HUES64 (cell line): ENCODE measurements around the gene TMEM219.
"Not testable (repeated sequence)": the region's sequence is repeated elsewhere in the genome, so short reads cannot be mapped to it uniquely, and the experiment has no call there.

ENCODE experiments used
- H3K27ac ChIP-seq: 2 replicates; pipeline ENCODE4 v1.7.0; 2013; ENCODE audit warnings: low read depth, low read length, inconsistent platforms
- H3K27me3 ChIP-seq: 2 replicates; pipeline ENCODE4 v1.6.1; 2013; ENCODE audit warnings: mild to moderate bottlenecking, low read length; ENCODE audit not compliant: insufficient read depth
- H3K36me3 ChIP-seq: 2 replicates; pipeline ENCODE4 v1.6.1; 2013; ENCODE audit warnings: mild to moderate bottlenecking, low read length; ENCODE audit not compliant: insufficient read depth
- H3K4me1 ChIP-seq: 2 replicates; pipeline ENCODE4 v1.6.1; 2013; ENCODE audit warnings: mild to moderate bottlenecking, low read length, moderate library complexity; ENCODE audit not compliant: insufficient read depth
- H3K4me3 ChIP-seq: 2 replicates; pipeline ENCODE4 v1.5.1; 2013; ENCODE audit warnings: mild to moderate bottlenecking, low read length, moderate library complexity
- H3K9ac ChIP-seq: 2 replicates; pipeline ENCODE4 v1.6.1; 2013; ENCODE audit warnings: mild to moderate bottlenecking, low read depth, low read length
- H3K9me3 ChIP-seq: 2 replicates; pipeline ENCODE4 v1.6.1; 2013; ENCODE audit warnings: low read depth, low read length; ENCODE audit not compliant: insufficient read depth
- WGBS: fragments of 150-250, 120-280 bp; methylation state at CpG from one replicate; pipeline ENCODE4 v1.1.7; 2013; ENCODE audit warnings: missing lambda C conversion rate; 5-methylcytosine and 5-hydroxymethylcytosine counted together

Gene TMEM219

DNA sequence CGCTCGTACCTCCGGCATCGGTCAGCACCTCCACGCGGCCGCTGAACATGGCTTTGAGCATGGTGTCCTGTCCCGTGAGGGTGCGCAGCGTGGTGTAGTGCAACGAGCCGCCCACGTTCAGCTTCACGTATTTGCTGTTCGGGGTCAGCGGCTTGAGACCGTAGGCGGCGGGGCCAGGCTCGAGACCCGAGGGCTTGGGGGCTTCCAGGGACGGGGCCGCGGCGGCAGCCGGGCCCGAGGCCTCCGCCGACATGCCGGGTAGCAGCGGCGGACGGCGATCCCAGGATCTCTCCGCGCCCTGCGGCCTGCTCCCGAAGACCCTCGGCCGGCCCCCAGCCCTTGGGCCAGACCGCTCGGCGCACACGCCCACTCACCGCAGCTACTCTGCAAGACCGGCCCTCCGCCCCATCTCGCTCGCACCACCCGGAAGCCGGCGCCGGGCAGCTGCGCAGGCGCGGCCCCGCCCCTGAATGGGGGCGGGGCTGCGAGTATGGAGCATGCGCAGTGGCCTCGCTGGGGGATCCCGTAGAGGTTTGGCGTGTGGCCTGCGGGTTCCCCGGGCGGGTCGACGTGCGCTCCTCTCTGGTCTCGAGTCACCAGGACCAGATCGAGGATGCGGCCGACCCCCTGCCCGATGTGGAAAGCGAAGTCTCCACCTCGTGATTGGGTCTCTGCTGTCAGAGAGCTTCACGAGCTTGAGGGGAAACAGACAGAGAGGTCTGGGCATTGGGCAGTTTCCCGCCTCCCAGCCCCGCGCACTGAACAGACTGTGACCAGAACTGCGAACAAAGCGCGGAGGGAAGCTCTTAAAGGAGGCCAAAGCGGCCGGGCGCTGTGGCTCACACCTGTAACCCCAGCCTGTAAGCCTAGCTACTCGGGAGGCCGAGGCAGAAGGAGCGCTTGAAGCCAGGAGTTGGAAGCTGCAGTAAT, 35.8 kb upstream of the TMEM219 start, which contains the start of gene KCTD13:
TSS of gene KCTD13 (minus strand) at position 446 of the 930 bp plus-strand sequence. CDS start at position 253, 193 bp downstream.
- Histone ChIP-seq H3K4me1 (peaks cover 7% of the 10 kb centered on the region; the same call in 1 of the 2 replicates), H3K9me3 (no peaks in the 10 kb centered on the region), H3K9ac (peak within 1 kb of the TSS; percentile 94), H3K27ac (peak within 1 kb of the TSS; percentile 78), H3K36me3 (peaks cover 21% of the 10 kb centered on the region), H3K27me3 (no peaks in the 10 kb centered on the region), H3K4me3 (peak within 1 kb of the TSS; percentile 77)
- WGBS: under 1% methylated on average over 89 of the region's 89 CpGs

DNA sequence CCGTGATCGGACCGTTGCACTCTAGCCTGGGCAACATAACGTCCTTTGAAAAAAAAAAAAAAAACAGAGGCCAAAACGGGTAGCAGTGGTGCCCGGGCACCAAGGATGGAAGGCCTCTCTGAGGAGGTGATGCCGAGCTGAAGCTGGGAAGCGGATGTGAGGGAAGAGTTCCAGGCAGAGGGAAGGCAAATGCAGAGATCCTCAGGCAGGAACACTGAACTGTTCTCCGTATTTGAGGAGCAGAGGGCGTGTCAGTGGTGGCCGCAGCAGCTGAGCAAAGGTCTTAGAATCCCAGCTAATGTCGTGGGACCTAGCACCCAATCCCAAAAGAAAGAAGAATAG, 35.2 kb upstream of the TMEM219 start:
- Histone ChIP-seq H3K36me3 (peaks cover 15% of the 10 kb centered on the region), H3K4me1 (peaks cover 7% of the 10 kb centered on the region; the same call in 1 of the 2 replicates), H3K27me3 (no peaks in the 10 kb centered on the region), H3K9ac (peak overlapping the region; percentile 94), H3K27ac (peak overlapping the region; percentile 78), H3K9me3 (no peaks in the 10 kb centered on the region), H3K4me3 (peak overlapping the region; percentile 77)
- WGBS: 12% methylated on average over 12 of the region's 12 CpGs

DNA sequence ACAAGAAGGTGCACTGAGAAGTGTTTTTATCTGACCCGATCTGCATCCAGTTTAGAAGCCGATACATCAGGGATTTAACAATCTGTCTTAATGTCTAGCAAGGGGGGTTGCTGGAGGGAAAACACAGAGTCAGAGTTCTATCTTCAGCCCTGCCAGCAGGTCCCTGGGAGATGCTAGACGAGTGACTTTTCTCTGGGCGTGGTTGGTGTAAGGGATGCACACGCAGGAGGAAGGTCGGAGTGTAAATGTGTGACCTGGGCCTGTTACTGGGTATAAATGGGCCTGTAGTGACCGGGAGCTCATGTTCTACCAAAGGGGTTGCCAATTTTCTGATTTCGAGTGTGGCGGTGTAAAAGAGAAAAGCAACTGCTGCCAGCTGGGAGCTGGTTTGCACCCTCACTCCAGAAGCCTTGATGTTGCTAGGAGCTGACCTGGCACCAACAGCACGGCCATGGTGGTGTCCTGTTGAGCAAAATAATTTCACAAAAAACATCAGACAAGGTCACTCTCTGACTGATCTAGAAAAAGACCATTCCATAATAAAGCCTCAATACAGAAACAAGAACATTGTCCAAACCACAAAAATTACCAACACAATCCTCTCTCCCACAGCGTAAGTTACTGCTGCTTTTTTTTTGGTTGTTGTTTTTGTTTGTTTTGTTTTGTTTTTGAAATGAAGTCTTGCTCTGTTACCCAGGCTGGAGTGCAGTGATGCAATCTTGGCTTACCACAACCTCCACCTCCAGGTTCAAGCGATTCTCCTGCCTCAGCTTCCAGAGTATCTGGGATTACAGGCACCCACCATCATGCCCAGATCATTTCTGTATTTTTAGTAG, 34.6 kb upstream of the TMEM219 start:
- H3K27me3 ChIP-seq: no peaks in the 10 kb centered on the region
- H3K36me3 ChIP-seq: peaks cover 8% of the 10 kb centered on the region
- no peak overlapping the region for H3K27ac ChIP-seq
- 84% methylated on average over 11 of the region's 12 CpGs for WGBS
- H3K4me3 ChIP-seq: peak overlapping the region; percentile 77
- H3K4me1 ChIP-seq: peaks cover 7% of the 10 kb centered on the region; the same call in 1 of the 2 replicates
- H3K9me3 ChIP-seq: no peaks in the 10 kb centered on the region
- peak overlapping the region; percentile 94; the same call in 1 of the 2 replicates for H3K9ac ChIP-seq

DNA sequence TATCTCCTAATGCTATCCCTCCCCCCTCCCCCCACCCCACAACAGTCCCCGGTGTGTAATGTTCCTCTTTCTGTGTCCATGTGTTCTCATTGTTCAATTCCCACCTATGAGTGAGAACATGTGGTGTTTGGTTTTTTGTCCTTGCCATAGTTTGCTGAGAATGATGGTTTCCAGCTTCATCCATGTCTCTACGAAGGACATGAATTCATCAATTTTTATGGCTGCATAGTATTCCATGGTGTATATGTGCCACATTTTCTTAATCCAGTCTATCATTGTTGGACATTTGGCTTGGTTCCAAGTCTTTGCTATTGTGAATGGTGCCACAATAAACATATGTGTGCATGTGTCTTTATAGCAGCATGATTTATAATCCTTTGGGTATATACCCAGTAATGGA, 30.1 kb upstream of the TMEM219 start:
- H3K4me3 ChIP-seq, H3K36me3 ChIP-seq, H3K9me3 ChIP-seq, H3K27ac ChIP-seq, H3K4me1 ChIP-seq, H3K27me3 ChIP-seq, H3K9ac ChIP-seq: not testable (repeated sequence)
- WGBS: no CpG with 5 or more reads among the region's 2 CpGs

DNA sequence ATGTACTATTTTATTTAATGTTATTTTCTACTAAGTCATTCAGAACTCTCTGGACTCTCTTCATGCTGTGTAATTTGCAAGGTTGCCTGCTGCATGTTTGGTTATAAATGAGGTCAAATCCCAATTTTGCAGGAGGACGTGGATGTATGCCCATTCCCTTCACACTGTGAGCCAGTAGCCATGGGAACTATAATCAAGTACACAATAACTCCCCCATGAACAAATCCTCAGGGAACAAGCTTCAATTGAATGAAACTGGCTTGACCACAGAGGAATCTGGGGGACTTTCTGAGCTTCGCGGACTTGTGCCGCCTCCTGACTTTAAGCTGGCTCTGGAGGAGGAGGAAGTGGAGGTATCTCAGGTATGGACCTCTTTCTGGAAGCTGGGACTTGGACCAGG, 21.2 kb upstream of the TMEM219 start:
- no peak overlapping the region for H3K4me3 ChIP-seq
- H3K9me3 ChIP-seq: no peaks in the 10 kb centered on the region
- H3K27me3 ChIP-seq: no peaks in the 10 kb centered on the region
- H3K9ac ChIP-seq: no peak overlapping the region
- 92% methylated on average over 4 of the region's 4 CpGs for WGBS
- H3K27ac ChIP-seq: no peak overlapping the region
- peaks cover 7% of the 10 kb centered on the region; the same call in 1 of the 2 replicates for H3K4me1 ChIP-seq
- no peaks in the 10 kb centered on the region for H3K36me3 ChIP-seq

DNA sequence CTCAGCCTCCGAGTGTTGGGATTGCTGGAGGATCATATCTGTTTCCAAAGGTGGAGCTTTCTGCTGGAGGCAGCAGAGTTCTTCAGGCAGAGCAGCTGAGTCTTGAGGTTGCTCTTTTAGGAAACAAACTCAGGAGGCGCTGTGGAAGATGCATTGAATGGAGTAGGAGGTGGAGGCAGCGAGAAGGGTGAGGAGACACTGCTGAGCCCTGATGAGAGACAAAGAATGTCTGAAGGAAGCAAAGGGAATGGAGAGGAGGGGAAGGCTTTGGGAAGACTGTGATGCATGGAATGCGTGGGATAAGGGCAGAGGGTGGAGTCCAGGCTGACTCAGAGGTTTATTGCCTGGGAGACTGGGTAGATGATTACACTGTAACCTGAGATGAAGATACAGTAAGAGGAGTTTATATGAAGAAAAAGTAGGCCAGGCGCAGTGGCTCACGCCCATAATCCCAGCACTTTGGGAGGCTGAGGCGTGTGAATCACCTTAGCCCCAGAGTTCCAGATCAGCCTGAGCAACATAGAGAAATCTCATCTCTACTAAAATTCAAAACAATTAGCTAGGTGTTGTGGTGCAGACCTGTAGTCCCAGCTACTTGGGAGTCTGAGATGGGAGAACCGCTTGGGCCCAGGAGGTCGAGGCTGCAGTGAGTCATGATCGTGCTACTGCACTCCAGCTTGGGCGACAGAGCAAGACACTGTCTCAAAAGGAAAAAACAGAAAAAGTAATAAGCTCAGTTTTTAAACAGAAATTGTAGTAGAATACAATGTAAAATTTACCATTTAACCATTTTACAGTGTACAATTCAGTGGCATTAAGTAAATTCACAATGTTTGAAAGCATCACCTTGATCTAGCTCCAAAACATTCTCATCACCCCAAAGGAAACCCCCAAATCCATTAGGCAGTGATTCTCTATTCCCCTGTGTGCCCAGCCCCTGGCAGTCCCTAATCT, 17.8 kb upstream of the TMEM219 start:
- Histone ChIP-seq H3K4me3 (no peak overlapping the region), H3K27ac (peak overlapping the region; percentile 71), H3K27me3 (no peaks in the 10 kb centered on the region), H3K9me3 (no peaks in the 10 kb centered on the region), H3K9ac (no peak overlapping the region), H3K36me3 (no peaks in the 10 kb centered on the region), H3K4me1 (peaks cover 7% of the 10 kb centered on the region; the same call in 1 of the 2 replicates)
- WGBS: 57% methylated on average over 11 of the region's 11 CpGs

DNA sequence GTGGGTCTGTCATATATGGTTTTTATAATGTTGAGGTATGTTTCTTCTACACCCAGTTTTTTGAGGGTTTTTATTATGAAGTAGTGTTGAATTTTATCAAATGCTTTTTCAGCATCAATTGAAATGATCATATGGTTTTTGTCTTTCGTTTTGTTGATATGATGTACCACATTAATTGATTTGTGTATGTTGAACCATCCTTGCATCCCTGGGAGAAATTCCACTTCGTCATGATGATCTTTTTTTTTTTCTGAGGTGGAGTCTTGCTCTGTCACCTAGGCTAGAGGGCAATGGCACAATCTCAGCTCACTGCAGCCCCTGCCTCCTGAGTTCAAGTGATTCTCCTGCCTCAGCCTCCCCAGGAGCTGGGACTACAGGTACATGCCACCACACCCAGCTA, 14.0 kb upstream of the TMEM219 start:
- H3K9me3 ChIP-seq: no peaks in the 10 kb centered on the region
- H3K4me3 ChIP-seq: no peak overlapping the region
- H3K27me3 ChIP-seq: no peaks in the 10 kb centered on the region
- 87% methylated on average over 2 of the region's 2 CpGs for WGBS
- H3K9ac ChIP-seq: no peak overlapping the region
- no peaks in the 10 kb centered on the region for H3K36me3 ChIP-seq
- H3K4me1 ChIP-seq: peaks cover 12% of the 10 kb centered on the region; the same call in 1 of the 2 replicates
- H3K27ac ChIP-seq: no peak overlapping the region

DNA sequence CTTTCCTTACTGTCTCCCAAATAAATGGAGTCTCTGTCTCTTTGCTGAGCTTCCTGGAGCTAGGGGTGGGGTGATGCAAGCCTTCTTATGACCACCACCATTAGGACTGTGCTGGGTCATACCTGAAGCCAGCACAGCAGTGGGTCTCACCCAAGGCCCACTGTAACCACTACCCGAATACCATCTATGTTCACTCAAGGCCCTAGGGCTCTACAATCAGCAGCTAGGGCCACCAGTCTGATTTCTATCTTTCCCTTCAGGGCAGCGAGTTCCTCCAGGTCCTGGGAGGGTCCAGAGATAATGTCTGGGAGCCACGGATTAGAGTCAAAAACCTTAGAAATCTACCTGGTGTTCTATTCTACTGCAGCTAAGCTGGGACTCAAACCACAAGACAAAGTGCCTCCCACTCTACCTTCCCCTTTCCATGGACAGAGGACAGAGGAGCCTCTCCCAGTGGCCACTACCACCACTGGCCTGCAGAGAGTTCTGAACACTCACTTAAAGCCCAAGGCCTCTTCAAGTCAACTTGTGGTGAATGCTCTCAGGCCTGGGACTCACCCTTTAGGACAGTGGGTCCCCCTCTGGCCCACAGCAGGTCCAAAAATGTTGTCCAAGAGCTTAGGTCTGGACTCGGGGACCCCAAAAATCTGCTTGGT, 10.9 kb upstream of the TMEM219 start:
- H3K4me3 ChIP-seq: no peak overlapping the region
- no peak overlapping the region for H3K27ac ChIP-seq
- H3K4me1 ChIP-seq: peaks cover 5% of the 10 kb centered on the region; the same call in 1 of the 2 replicates
- no peak overlapping the region for H3K9ac ChIP-seq
- H3K27me3 ChIP-seq: no peaks in the 10 kb centered on the region
- no peaks in the 10 kb centered on the region for H3K9me3 ChIP-seq
- no peaks in the 10 kb centered on the region for H3K36me3 ChIP-seq
- WGBS: 91% methylated on average over 4 of the region's 4 CpGs

DNA sequence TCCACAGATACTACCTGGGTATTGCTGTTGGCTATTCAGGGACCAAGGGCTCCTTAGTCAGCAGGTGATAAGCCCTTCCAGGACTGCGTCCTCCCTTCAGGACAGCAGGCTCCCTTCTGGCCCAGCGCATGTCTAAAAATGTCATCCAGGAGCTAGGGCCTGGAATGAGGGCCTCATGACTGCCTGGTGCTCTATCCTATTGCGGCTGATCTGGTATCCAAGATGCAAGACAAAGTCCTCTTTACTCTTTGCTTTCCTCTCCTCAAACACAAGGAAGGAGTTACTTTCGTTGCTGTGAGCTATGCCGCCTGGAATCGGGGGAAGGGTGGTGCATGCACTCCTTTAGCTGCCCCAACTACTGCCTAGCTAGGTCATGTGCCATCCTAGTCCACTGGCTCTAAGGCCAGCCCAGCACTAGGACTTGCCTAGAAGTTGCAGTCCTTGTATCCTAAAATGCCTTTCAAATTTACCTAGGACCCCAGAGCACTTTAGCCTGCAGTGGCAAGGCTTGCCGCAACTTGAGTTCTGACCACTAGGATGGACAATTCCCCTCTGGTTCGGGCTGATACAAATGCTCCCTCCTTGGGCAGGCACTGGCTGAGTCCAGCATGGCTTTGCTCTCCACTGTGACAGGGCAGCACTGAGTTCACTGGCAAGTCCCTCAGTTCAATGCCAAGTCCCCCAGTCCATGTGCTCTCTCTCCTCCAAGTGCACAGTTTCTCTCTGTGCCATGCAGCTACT, 10.1 kb upstream of the TMEM219 start:
- Histone ChIP-seq H3K4me3 (no peak overlapping the region), H3K9me3 (no peaks in the 10 kb centered on the region), H3K4me1 (peaks cover 5% of the 10 kb centered on the region; the same call in 1 of the 2 replicates), H3K27me3 (no peaks in the 10 kb centered on the region), H3K36me3 (no peaks in the 10 kb centered on the region), H3K27ac (no peak overlapping the region), H3K9ac (no peak overlapping the region)
- 83% methylated on average over 8 of the region's 8 CpGs for WGBS
